Choroid plexus epithelial cell (primary cell): ENCODE data around the gene FAM227B.

Source experiments
- DNase-seq: peaks from one replicate; pipeline ENCODE4 v3.0.0-alpha.2; 2010; ENCODE audit warnings: low read depth
- H3K4me3 ChIP-seq: 2 replicates; pipeline ENCODE4 v1.5.1; 2011; ENCODE audit warnings: low read depth, mild to moderate bottlenecking, control low read depth, low read length, moderate library complexity
- CTCF ChIP-seq: conservative IDR thresholded peaks from 2 replicates; pipeline ENCODE4 v1.5.1; 2011; ENCODE audit warnings: low read depth, mild to moderate bottlenecking, control low read depth, inconsistent platforms, low read length, moderate library complexity

Gene FAM227B

GRCh38 chr15:49279521-49280456 is 340.8 kb downstream of the FAM227B start:
- DNase-seq: peak; percentile 22
- no peak overlapping the region for H3K4me3 ChIP-seq
- TF ChIP-seq CTCF: no peak

GRCh38 chr15:49278751-49279150 is 341.9 kb downstream of the FAM227B start:
- no peak for DNase-seq
- TF ChIP-seq CTCF: no peak
- H3K4me3 ChIP-seq: no peak overlapping the region
